ENCODE results near the gene BICC1.

GRCh38 chr10:58477122-58477521 lies 35.5 kb upstream of the BICC1 start:
- TF ChIP-seq CBX2 (IDR thresholded peaks at IDR 0.05; ENCODE audit: low read depth, low read length) (no peak), CBX2 (CRISPR knock-in tag; IDR thresholded peaks at IDR 0.05; ENCODE audit: low read depth) (no peak), ZSCAN9 (CRISPR knock-in tag; IDR thresholded peaks at IDR 0.05; ENCODE audit: borderline replicate concordance) (no peak), MTA1 (CRISPR knock-in tag; IDR thresholded peaks at IDR 0.05; ENCODE audit: borderline replicate concordance) (no peak), RBM39 (IDR thresholded peaks at IDR 0.05; ENCODE audit: low read depth, low read length, poor library complexity, severe bottlenecking) (no peak), PPARG (CRISPR knock-in tag; conservative IDR thresholded peaks at IDR 0.05) (no peak), BRCA1 (CRISPR knock-in tag; IDR thresholded peaks at IDR 0.05) (no peak), AKNA (CRISPR knock-in tag; IDR thresholded peaks at IDR 0.05; ENCODE audit: borderline replicate concordance) (no peak)
